GM12892 (cell line): ENCODE data around the gene CRIP1.

Source experiments
- POLR2A ChIP-seq: IDR thresholded peaks from 2 replicates; pipeline ENCODE4 v1.6.1; 2011; ENCODE audit warnings: low read depth, low read length, control low read depth
- POLR2AphosphoS5 ChIP-seq: IDR thresholded peaks from 2 replicates; pipeline ENCODE4 v1.6.1; 2011; ENCODE audit warnings: low read depth, low read length, control low read depth
- TAF1 ChIP-seq: IDR thresholded peaks from 2 replicates; pipeline ENCODE4 v1.6.1; 2011; ENCODE audit warnings: low read depth, mild to moderate bottlenecking, control low read depth, low read length, borderline replicate concordance

GRCh38 chr14:105494606-105494929 is 7.9 kb downstream of the CRIP1 start:
- TF ChIP-seq POLR2AphosphoS5 (no peak), POLR2A (no peak), TAF1 (no peak)
